ENCODE measurements around the gene AMPD3. TPM values are rescaled to one million over a fixed set of nuclear protein-coding genes. Genes with fewer than 3 reads are reported as not detected.

Gene AMPD3
- total RNA-seq, 1 donor from 2014 or later = 3.0 TPM

- H3K27me3 Mint-ChIP-seq (ENCODE audit: insufficient read depth, low read depth) = no peaks in the 10 kb centered on the region
- Histone ChIP-seq H3F3A (ENCODE audit: low read depth) (peaks cover under 1% of the 10 kb centered on the region), H3K27me3 (no peaks in the 10 kb centered on the region), H2AFZ (replicated peaks) (no peak overlapping the region), H3K4me2 (no peak overlapping the region), H3K4me1 (peaks cover 8% of the 10 kb centered on the region), H3K9ac (no peak overlapping the region), H3K79me2 (ENCODE audit: low read depth) (no peaks in the 10 kb centered on the region), H3K9me3 (ENCODE audit: low read depth) (no peaks in the 10 kb centered on the region), H3K27ac (no peak overlapping the region), H3K36me3 (no peaks in the 10 kb centered on the region), H4K20me1 (ENCODE audit: low read depth) (peaks cover under 1% of the 10 kb centered on the region), H3K4me3 (no peak overlapping the region)
- no peak overlapping the region for H3K27ac Mint-ChIP-seq
- H3K9me3 Mint-ChIP-seq = peaks cover 2% of the 10 kb centered on the region
- no peak overlapping the region for H3K4me3 Mint-ChIP-seq
- H3K4me1 Mint-ChIP-seq = peaks cover 26% of the 10 kb centered on the region
- DNase-seq (ENCODE audit: low spot score) = no peak
- no peak for TF ChIP-seq EZH2 (IDR thresholded peaks at IDR 0.05)
- TF ChIP-seq, protein P1, sequence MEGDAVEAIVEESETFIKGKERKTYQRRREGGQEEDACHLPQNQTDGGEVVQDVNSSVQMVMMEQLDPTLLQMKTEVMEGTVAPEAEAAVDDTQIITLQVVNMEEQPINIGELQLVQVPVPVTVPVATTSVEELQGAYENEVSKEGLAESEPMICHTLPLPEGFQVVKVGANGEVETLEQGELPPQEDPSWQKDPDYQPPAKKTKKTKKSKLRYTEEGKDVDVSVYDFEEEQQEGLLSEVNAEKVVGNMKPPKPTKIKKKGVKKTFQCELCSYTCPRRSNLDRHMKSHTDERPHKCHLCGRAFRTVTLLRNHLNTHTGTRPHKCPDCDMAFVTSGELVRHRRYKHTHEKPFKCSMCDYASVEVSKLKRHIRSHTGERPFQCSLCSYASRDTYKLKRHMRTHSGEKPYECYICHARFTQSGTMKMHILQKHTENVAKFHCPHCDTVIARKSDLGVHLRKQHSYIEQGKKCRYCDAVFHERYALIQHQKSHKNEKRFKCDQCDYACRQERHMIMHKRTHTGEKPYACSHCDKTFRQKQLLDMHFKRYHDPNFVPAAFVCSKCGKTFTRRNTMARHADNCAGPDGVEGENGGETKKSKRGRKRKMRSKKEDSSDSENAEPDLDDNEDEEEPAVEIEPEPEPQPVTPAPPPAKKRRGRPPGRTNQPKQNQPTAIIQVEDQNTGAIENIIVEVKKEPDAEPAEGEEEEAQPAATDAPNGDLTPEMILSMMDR (IDR thresholded peaks at IDR 0.05) = no peak
- TF ChIP-seq EZH2phosphoT487 (IDR thresholded peaks at IDR 0.05) = no peak
- peaks cover 2% of the 10 kb centered on the region for H3K36me3 Mint-ChIP-seq
Measured at GRCh38 chr11:10505278-10506007, 50.4 kb downstream of the AMPD3 start.

DNA sequence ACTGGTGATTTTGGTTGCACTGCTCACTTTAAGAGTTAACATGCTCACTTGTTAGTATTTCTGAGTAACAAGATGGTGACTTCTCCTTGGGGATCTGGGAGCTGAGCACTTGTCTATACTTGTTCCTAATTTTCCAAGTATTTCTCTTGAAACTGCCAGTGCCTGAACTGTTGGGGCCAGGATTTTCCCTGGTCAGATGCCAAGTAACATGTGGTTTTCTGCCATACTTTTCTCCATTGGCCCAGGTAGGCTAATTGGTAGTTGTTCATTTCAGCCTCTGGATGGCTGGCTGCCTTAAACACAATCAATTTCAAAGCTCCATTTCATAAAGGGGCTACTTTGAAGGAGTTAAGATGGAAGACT, 50.9 kb downstream of the AMPD3 start:
- H3K27ac Mint-ChIP-seq = no peak overlapping the region
- H4K20me1 ChIP-seq (ENCODE audit: low read depth) = peaks cover 6% of the 10 kb centered on the region
- H3K4me3 Mint-ChIP-seq = no peak overlapping the region
- no peaks in the 10 kb centered on the region for H3K9me3 ChIP-seq (ENCODE audit: low read depth)
- H3K9me3 Mint-ChIP-seq = peaks cover 2% of the 10 kb centered on the region
- no peak overlapping the region for H3K4me3 ChIP-seq
- H3K79me2 ChIP-seq (ENCODE audit: low read depth) = no peaks in the 10 kb centered on the region
- no peak overlapping the region for H2AFZ ChIP-seq (replicated peaks)
- no peak for DNase-seq (ENCODE audit: low spot score)
- no peaks in the 10 kb centered on the region for H3K36me3 ChIP-seq
- no peaks in the 10 kb centered on the region for H3K27me3 ChIP-seq
- no peak overlapping the region for H3K27ac ChIP-seq
- no peak overlapping the region for H3K4me2 ChIP-seq
- no peak for TF ChIP-seq EZH2phosphoT487 (IDR thresholded peaks at IDR 0.05)
- TF ChIP-seq EZH2 (IDR thresholded peaks at IDR 0.05) = no peak
- TF ChIP-seq, protein P1 (IDR thresholded peaks at IDR 0.05) = no peak
- peaks cover 8% of the 10 kb centered on the region for H3K4me1 ChIP-seq
- H3K9ac ChIP-seq = no peak overlapping the region
- peaks cover 26% of the 10 kb centered on the region for H3K4me1 Mint-ChIP-seq
- no peaks in the 10 kb centered on the region for H3K27me3 Mint-ChIP-seq (ENCODE audit: insufficient read depth, low read depth)
- peaks cover 6% of the 10 kb centered on the region for H3F3A ChIP-seq (ENCODE audit: low read depth)
- peaks cover 2% of the 10 kb centered on the region for H3K36me3 Mint-ChIP-seq

GRCh38 chr11:10511181-10511621, 56.1 kb downstream of the AMPD3 start:
- Mint-ChIP-seq H3K27ac (no peak overlapping the region), H3K9me3 (no peaks in the 10 kb centered on the region), H3K27me3 (ENCODE audit: insufficient read depth, low read depth) (no peaks in the 10 kb centered on the region), H3K4me1 (peaks cover 18% of the 10 kb centered on the region), H3K36me3 (peaks cover 4% of the 10 kb centered on the region), H3K4me3 (peak overlapping the region; percentile 8)
- Histone ChIP-seq H3K9ac (no peak overlapping the region), H3K27me3 (no peaks in the 10 kb centered on the region), H3K4me3 (peak overlapping the region; percentile 39), H4K20me1 (ENCODE audit: low read depth) (peaks cover 18% of the 10 kb centered on the region), H3K9me3 (ENCODE audit: low read depth) (no peaks in the 10 kb centered on the region), H3K79me2 (ENCODE audit: low read depth) (no peaks in the 10 kb centered on the region), H3F3A (ENCODE audit: low read depth) (peaks cover 16% of the 10 kb centered on the region), H3K4me2 (no peak overlapping the region), H3K4me1 (no peaks in the 10 kb centered on the region), H3K27ac (no peak overlapping the region), H3K36me3 (no peaks in the 10 kb centered on the region), H2AFZ (replicated peaks) (no peak overlapping the region)
- DNase-seq (ENCODE audit: low spot score) = peak; percentile 84
- TF ChIP-seq, protein P1 (IDR thresholded peaks at IDR 0.05) = no peak
- TF ChIP-seq EZH2 (IDR thresholded peaks at IDR 0.05) (no peak), EZH2phosphoT487 (IDR thresholded peaks at IDR 0.05) (peak; percentile 48)

All from neural progenitor cell (in vitro differentiated cells).